ENCODE results near the gene MED25.

The MED25 gene

DNA sequence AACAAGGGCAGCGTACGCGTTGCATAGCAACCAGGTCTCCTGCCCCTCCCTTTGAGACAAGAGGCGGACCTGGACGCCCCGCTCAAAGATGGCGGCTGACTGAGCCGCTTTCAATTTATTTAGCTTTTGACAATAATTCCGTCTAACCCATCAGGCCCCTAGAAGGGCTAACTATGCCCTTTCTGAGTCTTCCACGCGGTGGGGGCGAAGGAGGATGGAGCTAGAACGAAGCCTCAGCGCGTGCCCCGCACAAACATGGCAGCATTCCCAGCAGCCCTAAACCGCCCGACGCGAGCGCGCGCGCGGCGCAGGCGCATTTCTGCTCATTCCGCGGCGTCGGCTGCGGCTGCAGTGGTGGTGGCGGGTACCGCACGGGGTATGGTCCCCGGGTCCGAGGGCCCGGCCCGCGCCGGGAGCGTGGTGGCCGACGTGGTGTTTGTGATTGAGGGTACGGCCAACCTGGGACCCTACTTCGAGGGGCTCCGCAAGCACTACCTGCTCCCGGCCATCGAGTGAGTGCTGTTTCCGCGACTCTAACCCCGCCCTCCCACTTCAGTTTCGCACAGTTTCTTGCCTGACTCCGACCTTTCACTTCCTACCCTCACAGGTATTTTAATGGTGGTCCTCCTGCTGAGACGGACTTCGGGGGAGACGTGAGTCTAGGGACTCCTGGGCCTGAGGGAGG lies at the start of gene MED25:
Gene MED25 (plus strand): TSS at position 326 of the 685 bp plus-strand sequence. CDS start 53 bp downstream, at position 379.
- DNase-seq (ENCODE audit: low read depth): peak; percentile 84

GRCh38 chr19:49770529-49770928 lies 47.6 kb upstream of the MED25 start:
- DNase-seq (ENCODE audit: low read depth): no peak

DNA sequence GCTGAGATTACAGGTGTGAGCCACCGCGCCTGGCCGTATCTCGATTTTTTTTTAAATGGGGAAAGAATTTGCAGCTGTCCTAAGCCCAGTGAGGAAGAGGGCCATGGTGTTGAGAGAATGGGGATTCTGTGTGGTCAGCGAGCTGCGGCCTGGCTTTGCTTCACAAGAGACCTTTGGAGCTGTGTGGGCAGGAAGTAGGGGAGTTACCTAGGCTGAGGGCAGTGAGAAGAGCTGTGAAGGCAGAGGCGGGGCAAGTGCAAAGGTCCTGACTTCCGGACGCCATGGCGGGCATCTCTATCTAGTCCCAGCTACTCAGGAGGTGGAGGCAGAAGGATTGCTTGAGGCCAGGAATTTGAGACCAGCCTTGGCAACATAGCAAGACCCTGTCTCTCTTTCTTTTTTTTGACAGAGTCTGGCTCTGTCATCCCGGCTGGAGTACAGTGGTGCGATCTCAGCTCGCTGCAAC lies 46.4 kb upstream of the MED25 start:
- DNase-seq (ENCODE audit: low read depth): no peak

GRCh38 chr19:49772850-49773432 lies 45.1 kb upstream of the MED25 start:
- no peak for DNase-seq (ENCODE audit: low read depth)

DNA sequence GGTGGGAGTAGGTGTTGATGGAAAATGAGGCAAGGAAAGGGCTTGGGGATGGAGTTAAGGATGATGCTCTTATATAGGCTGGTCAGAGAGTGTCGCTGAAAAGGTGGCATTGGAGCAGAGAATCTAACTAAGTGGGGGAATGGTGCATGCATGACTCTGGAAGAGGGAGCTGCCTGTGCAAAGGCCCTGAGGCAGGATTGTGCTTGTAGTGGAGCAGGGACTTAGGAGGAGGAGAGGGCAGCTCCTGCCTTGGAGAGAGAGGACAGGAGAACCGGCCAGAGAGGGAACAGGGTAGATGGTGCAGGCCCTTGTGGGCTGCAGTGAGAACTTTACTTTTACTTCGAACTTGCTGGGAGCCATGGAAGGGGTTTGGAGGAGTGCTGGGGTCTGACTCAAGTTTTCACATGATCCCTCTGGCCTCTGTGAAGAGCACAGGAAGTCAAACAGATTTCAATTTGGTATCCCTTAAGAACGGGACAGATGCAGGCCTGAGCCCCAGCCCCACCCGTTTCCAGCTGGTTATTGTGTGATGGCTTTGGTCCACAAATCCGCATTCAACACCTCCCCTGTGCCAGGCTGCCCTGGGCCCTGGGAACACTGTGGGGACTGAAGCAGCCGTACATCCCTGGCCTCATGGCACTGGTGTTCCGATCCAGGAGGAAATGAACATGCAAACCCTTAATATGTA lies 44.3 kb upstream of the MED25 start:
- no peak for DNase-seq (ENCODE audit: low read depth)

- no peak for DNase-seq (ENCODE audit: low read depth)
Measured at GRCh38 chr19:49774969-49775368, 43.1 kb upstream of the MED25 start.

DNA sequence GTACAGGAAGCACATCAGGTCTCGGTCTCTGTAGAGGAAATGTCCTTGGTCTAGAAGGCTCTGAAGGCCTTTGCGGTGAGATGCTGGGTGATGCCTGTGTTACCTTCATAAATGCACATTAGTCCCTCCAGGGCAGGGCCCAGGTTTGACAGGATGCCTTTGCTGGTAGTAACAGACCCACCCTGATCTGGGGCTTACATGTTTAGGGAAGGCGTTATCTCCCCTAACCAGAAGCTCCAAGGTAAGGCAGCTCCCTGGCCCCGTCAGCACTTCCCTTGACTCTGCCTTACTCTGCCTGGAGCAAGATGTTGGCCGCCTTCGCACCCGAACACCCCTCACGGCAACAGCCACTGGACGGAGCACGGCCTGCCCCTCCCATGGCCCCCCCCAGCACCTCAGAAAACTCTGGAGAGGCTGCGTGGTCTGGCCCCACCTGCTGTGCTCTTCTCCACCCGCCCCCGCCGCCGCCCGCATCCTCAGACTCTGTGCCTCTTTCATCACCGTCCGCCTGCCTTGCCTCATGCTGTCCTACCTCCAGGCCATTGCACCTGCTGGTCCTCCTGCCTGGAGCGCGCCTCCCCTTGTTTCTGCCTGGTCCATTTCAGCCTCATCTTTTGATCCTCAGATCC lies 42.2 kb upstream of the MED25 start:
- DNase-seq (ENCODE audit: low read depth): no peak

DNA sequence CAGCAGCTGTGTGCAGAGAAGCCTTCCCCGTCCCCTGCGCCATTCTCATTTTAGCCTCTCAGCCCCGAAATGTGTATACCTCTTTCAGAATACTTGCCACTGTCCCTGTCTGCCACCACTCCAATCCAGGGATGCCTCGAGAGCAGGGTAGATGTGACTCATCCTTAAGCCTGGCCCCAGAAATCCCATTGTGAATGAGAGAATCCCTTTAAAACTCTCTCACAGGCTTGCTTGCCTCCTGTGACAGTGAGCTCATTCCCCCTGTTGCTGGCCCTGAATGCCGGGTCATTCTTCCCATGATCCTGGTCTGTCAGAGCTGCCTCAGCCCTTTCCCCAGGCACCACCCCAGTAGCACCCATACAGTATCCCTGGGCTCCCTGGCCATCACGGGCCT lies 41.7 kb upstream of the MED25 start:
- no peak for DNase-seq (ENCODE audit: low read depth)

- DNase-seq (ENCODE audit: low read depth): no peak
Measured at GRCh38 chr19:49779731-49780555, 38.1 kb upstream of the MED25 start.

DNA sequence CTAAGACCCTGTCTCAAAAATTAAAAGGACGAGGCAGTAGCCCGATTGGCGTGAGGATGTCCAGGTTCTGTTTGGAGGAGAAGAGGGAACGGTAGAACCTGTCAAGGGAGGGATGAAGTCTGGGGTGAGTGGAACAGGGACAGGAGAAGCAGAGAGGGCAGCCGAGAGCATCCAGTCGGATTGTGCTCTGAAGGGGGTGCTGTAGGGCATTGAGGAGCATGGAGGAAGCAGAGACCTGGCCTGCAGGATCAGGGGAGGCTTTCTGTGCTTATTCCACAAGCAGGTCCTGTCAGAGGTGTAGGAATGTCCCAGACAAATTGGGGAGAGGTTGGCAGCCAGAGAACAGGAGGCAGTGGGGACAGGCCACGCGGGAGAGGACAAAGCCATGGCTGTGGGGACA lies 37.2 kb upstream of the MED25 start:
- DNase-seq (ENCODE audit: low read depth): no peak

- no peak for DNase-seq (ENCODE audit: low read depth)
Measured at GRCh38 chr19:49781394-49781793, 36.7 kb upstream of the MED25 start.

- DNase-seq (ENCODE audit: low read depth): no peak
Measured at GRCh38 chr19:49782515-49782914, 35.6 kb upstream of the MED25 start.

DNA sequence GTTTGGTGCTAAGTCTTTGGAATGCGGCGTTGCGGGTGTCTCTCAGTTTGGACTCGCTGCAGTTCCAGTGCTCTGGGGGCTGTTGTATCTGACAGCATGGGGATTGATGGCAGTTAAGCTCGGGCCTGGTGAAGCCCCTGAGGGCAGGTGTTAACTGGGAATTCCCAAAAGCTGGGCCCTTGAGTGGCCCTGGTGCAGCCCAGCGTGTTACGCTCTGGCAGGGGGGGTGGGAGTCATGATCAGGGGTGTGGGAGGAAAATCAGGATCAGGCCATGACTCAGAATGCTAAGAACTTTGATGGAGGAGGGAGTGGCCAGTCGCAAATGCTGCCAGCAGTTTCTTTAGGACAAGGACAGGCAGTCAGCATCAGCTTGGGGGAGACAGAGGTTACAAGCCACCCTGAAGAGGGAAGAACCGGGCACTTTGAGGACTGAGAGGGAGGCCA lies 31.7 kb upstream of the MED25 start:
- no peak for DNase-seq (ENCODE audit: low read depth)

- DNase-seq (ENCODE audit: low read depth): no peak
Measured at GRCh38 chr19:49787746-49788145, 30.3 kb upstream of the MED25 start.

GRCh38 chr19:49788857-49789256 lies 29.2 kb upstream of the MED25 start:
- DNase-seq (ENCODE audit: low read depth): no peak

GRCh38 chr19:49790866-49791265 lies 27.2 kb upstream of the MED25 start:
- DNase-seq (ENCODE audit: low read depth): no peak

DNA sequence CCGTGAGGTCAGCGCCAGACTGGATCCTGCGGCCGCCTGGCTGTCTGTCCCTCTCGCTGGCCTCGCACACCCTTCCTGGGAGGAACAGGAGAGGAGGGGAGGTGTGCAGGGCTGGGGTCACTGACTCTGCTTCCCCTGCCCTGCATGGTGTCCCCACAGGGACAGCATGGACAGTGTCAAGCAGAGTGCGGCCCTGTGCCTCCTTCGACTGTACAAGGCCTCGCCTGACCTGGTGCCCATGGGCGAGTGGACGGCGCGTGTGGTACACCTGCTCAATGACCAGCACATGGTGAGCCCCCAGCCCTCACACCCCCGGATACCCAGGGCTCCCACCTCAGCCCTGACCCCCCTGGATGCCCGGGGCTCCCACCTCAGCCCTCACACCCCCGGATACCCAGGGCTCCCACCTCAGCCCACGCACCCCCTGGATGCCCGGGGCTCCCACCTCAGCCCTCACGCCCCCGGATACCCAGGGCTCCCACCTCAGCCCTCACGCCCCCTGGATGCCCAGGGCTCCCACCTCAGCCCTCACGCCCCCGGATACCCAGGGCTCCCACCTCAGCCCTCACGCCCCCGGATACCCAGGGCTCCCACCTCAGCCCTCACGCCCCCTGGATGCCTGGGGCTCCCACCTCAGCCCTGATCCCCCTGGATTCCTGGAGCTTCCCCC lies 26.2 kb upstream of the MED25 start:
- DNase-seq (ENCODE audit: low read depth): no peak

DNA sequence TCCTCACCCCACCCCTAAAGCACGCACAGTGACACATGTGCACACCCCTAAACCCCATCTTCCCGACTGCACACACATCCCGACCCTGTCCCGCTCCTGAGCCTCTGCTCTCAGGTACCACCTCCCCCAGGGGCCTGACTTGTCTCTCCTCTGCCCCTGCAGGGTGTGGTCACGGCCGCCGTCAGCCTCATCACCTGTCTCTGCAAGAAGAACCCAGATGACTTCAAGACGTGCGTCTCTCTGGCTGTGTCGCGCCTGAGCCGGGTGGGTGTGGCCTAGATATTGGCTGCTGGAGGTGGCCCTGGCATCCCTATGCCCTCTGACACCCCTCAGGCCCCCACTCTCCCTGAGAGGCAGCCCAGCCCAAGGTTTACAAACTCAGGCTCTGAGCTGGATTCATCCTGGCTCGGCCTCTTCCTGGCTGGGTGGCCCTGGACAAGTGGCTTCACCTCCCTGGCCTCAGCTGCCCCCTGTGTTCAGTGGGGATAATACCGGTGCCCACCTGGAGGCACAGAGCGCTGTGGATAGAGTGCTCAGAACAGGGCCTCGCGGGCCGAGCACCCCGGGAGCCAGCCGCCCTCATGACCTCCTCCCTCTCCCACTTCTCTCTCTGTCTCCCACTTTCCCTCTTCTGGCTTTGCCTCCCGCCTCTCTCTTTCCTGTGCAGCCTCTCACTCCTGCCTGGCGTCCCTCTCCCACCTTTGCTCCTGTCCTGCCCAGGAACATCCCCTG lies 25.1 kb upstream of the MED25 start:
- DNase-seq (ENCODE audit: low read depth): no peak

DNA sequence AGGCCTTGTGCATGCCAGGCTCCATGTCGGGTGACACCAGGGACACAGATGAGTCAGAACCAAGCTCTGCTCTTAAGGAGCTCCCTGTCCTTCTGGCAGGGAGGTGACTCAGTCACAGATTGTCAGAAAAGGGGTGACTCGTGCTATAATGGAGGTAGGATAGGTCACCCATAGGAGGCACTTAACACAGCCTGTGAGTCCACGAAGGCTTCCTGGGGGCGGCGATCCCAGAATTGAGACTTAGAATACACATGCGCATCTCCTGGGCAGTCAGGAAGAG lies 24.6 kb upstream of the MED25 start:
- peak; percentile 10 for DNase-seq (ENCODE audit: low read depth)

DNA sequence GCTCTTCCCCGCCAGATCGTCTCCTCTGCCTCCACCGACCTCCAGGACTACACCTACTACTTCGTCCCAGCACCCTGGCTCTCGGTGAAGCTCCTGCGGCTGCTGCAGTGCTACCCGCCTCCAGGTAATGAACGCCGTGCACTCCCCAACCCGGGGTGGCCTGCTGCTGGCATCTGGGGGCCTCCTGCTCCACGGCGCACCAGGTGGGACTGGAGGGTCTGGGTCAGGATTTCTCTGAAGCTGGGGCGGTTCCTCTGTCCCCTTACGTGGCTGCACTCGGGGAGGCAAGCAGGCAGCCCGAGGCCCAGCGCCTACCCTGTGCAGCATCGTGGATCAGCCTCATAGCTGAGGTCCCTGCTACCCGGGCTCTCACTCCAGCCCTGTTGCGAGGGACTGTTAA lies 22.5 kb upstream of the MED25 start:
- no peak for DNase-seq (ENCODE audit: low read depth)

DNA sequence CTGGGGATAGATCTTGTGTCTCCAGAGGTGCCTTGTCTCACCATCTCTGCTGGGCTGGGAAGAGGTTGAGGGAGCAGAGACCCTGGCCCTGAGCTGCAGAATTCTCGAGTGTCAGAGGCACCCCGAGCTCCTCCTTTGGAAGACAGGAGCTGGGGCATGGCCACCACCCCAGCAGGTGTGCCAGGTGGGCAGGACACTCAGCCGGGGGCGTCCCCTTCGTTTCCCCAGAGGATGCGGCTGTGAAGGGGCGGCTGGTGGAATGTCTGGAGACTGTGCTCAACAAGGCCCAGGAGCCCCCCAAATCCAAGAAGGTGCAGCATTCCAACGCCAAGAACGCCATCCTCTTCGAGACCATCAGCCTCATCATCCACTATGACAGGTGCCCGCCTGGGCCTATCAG lies 19.5 kb upstream of the MED25 start:
- no peak for DNase-seq (ENCODE audit: low read depth)

Measured in activated T-cell treated with anti-CD3 and anti-CD28 coated beads for 24 hours (primary cell).